ENCODE results near the gene ZNF662.

ZNF662 gene

DNA sequence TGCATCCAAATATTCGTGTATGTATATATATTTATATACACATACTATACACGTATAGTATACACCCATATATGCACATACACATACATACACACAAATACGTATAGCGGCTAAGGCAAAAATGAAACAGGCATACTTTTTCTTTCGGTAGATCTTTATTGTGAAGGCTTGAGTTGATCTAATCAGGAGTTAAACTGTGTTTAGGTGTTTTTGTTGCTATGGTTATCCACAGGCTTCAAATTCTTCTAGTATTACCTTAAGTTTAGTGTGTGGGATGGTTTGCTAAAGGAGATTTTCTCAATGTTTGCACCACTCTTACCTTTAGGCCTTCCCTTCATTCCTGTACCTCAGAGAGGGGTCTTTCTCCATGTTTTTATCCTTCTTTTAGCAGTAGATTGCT is 28.2 kb downstream of the ZNF662 start:
- no peaks in the 10 kb centered on the region for H3K27me3 ChIP-seq (ENCODE audit: insufficient read depth, poor library complexity, severe bottlenecking)

DNA sequence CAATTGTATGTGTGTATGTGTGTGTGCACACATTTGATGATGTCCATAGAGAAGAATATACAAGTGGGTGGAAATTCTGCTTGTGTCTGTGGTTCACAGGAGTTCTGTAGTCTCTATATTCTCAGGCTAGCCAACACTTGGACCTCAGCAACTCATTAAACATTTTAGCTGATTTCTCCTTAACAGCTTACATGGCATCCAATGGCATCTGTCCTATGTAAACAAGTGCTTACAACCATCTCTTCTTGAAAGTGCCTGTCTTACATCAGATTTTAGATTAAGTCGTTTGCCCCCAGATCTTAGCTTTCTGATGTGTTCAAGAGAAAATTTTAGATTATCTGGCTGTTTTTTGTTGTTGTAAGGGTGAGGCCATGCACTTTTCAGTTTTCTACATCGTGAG is 29.0 kb downstream of the ZNF662 start:
- no peak overlapping the region for H3K27ac ChIP-seq (replicated peaks)
- DNase-seq (ENCODE audit: low read depth in 1 of 2, low spot score in 1 of 2): no peak
- H3K27me3 ChIP-seq (ENCODE audit: insufficient read depth, poor library complexity, severe bottlenecking): no peaks in the 10 kb centered on the region
- TF ChIP-seq SPI1 (IDR thresholded peaks at IDR 0.05; ENCODE audit: borderline replicate concordance, low read depth) (no peak), POLR2AphosphoS5 (IDR thresholded peaks at IDR 0.05; ENCODE audit: low read depth) (no peak), GABPA (IDR thresholded peaks at IDR 0.05; ENCODE audit: low read depth) (no peak)
- TF ChIP-seq, protein P1, sequence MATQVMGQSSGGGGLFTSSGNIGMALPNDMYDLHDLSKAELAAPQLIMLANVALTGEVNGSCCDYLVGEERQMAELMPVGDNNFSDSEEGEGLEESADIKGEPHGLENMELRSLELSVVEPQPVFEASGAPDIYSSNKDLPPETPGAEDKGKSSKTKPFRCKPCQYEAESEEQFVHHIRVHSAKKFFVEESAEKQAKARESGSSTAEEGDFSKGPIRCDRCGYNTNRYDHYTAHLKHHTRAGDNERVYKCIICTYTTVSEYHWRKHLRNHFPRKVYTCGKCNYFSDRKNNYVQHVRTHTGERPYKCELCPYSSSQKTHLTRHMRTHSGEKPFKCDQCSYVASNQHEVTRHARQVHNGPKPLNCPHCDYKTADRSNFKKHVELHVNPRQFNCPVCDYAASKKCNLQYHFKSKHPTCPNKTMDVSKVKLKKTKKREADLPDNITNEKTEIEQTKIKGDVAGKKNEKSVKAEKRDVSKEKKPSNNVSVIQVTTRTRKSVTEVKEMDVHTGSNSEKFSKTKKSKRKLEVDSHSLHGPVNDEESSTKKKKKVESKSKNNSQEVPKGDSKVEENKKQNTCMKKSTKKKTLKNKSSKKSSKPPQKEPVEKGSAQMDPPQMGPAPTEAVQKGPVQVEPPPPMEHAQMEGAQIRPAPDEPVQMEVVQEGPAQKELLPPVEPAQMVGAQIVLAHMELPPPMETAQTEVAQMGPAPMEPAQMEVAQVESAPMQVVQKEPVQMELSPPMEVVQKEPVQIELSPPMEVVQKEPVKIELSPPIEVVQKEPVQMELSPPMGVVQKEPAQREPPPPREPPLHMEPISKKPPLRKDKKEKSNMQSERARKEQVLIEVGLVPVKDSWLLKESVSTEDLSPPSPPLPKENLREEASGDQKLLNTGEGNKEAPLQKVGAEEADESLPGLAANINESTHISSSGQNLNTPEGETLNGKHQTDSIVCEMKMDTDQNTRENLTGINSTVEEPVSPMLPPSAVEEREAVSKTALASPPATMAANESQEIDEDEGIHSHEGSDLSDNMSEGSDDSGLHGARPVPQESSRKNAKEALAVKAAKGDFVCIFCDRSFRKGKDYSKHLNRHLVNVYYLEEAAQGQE (IDR thresholded peaks at IDR 0.05; ENCODE audit: insufficient replicate concordance, low read depth): no peak
- TF ChIP-seq, protein P2, sequence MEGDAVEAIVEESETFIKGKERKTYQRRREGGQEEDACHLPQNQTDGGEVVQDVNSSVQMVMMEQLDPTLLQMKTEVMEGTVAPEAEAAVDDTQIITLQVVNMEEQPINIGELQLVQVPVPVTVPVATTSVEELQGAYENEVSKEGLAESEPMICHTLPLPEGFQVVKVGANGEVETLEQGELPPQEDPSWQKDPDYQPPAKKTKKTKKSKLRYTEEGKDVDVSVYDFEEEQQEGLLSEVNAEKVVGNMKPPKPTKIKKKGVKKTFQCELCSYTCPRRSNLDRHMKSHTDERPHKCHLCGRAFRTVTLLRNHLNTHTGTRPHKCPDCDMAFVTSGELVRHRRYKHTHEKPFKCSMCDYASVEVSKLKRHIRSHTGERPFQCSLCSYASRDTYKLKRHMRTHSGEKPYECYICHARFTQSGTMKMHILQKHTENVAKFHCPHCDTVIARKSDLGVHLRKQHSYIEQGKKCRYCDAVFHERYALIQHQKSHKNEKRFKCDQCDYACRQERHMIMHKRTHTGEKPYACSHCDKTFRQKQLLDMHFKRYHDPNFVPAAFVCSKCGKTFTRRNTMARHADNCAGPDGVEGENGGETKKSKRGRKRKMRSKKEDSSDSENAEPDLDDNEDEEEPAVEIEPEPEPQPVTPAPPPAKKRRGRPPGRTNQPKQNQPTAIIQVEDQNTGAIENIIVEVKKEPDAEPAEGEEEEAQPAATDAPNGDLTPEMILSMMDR (IDR thresholded peaks at IDR 0.05; ENCODE audit: insufficient read depth, low read length): no peak
- H3K4me3 ChIP-seq (replicated peaks; ENCODE audit: insufficient read depth, low read length): no peak overlapping the region

More for the DNA sequence above, 28.2 kb downstream of the ZNF662 start:
- DNase-seq (ENCODE audit: low read depth in 1 of 2, low spot score in 1 of 2): no peak
- no peak overlapping the region for H3K4me3 ChIP-seq (replicated peaks; ENCODE audit: insufficient read depth, low read length)
- TF ChIP-seq GABPA (IDR thresholded peaks at IDR 0.05; ENCODE audit: low read depth) (no peak), SPI1 (IDR thresholded peaks at IDR 0.05; ENCODE audit: borderline replicate concordance, low read depth) (no peak), POLR2AphosphoS5 (IDR thresholded peaks at IDR 0.05; ENCODE audit: low read depth) (no peak)
- TF ChIP-seq, protein P2 (IDR thresholded peaks at IDR 0.05; ENCODE audit: insufficient read depth, low read length): no peak
- TF ChIP-seq, protein P1 (IDR thresholded peaks at IDR 0.05; ENCODE audit: insufficient replicate concordance, low read depth): no peak
- H3K27ac ChIP-seq (replicated peaks): no peak overlapping the region

DNA sequence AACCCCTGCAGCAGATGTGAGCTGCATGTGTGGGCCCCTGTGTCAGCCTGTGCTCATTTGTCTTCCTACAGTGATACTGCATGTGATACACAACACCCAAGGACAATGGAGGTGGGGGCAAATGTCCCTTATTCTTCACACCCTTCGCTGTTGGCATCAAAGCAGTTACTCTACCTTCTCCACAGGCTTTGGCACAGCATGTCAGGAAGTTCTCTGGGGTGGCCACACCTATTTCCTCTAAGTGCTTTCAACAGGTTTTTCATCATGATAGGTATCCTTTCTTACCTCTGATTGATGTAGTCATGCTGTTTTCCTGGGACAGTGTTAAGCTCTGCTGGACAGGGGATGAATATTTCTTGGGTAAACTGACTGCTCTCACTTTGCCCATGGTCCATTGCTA is 29.5 kb downstream of the ZNF662 start:
- TF ChIP-seq, protein P2 (IDR thresholded peaks at IDR 0.05; ENCODE audit: insufficient read depth, low read length): no peak
- TF ChIP-seq GABPA (IDR thresholded peaks at IDR 0.05; ENCODE audit: low read depth) (no peak), SPI1 (IDR thresholded peaks at IDR 0.05; ENCODE audit: borderline replicate concordance, low read depth) (no peak)
- TF ChIP-seq, protein P1 (IDR thresholded peaks at IDR 0.05; ENCODE audit: insufficient replicate concordance, low read depth): no peak
- no peaks in the 10 kb centered on the region for H3K27me3 ChIP-seq (ENCODE audit: insufficient read depth, poor library complexity, severe bottlenecking)
- H3K27ac ChIP-seq (replicated peaks): no peak overlapping the region
- no peak for DNase-seq (ENCODE audit: low read depth in 1 of 2, low spot score in 1 of 2)
- H3K4me3 ChIP-seq (replicated peaks; ENCODE audit: insufficient read depth, low read length): no peak overlapping the region

Data from HL-60 (cell line).